ENCODE results near the gene SPINT1.

The SPINT1 gene

DNA sequence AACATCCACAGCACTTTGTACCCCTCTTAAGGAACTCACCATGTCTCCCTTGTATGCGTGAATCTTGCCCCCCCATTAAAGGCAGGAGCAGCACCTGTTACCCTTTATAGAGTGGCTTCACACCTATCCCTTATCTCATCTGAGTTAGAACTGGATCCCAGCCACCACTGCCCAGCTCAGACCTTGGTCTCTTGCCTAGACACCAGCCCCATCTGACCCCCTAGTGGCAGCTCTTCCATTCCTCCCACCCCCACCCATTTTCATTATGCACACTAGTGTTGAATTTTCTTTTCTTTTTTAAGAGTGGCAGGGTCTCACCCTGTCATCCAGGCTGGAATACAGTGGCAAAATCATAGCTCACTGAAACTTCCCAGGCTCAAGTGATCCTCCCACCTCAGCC, 40.2 kb upstream of the SPINT1 start:
- TF ChIP-seq, protein P1, sequence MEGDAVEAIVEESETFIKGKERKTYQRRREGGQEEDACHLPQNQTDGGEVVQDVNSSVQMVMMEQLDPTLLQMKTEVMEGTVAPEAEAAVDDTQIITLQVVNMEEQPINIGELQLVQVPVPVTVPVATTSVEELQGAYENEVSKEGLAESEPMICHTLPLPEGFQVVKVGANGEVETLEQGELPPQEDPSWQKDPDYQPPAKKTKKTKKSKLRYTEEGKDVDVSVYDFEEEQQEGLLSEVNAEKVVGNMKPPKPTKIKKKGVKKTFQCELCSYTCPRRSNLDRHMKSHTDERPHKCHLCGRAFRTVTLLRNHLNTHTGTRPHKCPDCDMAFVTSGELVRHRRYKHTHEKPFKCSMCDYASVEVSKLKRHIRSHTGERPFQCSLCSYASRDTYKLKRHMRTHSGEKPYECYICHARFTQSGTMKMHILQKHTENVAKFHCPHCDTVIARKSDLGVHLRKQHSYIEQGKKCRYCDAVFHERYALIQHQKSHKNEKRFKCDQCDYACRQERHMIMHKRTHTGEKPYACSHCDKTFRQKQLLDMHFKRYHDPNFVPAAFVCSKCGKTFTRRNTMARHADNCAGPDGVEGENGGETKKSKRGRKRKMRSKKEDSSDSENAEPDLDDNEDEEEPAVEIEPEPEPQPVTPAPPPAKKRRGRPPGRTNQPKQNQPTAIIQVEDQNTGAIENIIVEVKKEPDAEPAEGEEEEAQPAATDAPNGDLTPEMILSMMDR (IDR thresholded peaks at IDR 0.05; ENCODE audit: low read depth, low read length): no peak
- TF ChIP-seq, protein P2, sequence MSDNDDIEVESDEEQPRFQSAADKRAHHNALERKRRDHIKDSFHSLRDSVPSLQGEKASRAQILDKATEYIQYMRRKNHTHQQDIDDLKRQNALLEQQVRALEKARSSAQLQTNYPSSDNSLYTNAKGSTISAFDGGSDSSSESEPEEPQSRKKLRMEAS (IDR thresholded peaks at IDR 0.05; ENCODE audit: low read depth, low read length): no peak
- TF ChIP-seq POLR2A (IDR thresholded peaks at IDR 0.05; ENCODE audit: extremely low read depth, insufficient read length) (no peak), MYC (IDR thresholded peaks at IDR 0.05; ENCODE audit: low read depth, low read length) (no peak)
- no peak overlapping the region for H3K4me3 ChIP-seq (ENCODE audit: low read depth, low read length)
- DNase-seq (ENCODE audit: low read depth): no peak

DNA sequence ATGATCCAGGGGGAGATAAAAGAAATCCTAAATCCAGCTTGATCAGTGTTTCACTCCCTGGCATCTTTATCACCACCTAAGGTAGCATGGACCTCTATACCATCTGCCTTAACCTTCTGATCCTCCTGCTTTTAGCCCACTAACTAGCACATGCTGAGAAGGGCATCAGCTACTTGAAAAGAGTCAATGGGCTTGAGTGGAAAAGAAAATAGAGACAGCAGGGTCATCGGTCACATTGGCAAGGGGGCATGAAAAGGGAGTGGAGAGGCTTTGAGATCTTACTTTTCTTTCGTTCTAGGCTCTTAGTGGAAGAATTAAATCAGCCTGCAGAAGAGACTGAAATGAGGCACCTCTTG, 37.2 kb upstream of the SPINT1 start:
- no peak for TF ChIP-seq POLR2A (IDR thresholded peaks at IDR 0.05; ENCODE audit: extremely low read depth, insufficient read length)
- TF ChIP-seq, protein P1 (IDR thresholded peaks at IDR 0.05; ENCODE audit: low read depth, low read length): no peak
- no peak for TF ChIP-seq MYC (IDR thresholded peaks at IDR 0.05; ENCODE audit: low read depth, low read length)
- TF ChIP-seq, protein P2 (IDR thresholded peaks at IDR 0.05; ENCODE audit: low read depth, low read length): no peak; the same call in 1 of the 2 replicates
- H3K4me3 ChIP-seq (ENCODE audit: low read depth, low read length): peak overlapping the region; percentile 97
- no peak for DNase-seq (ENCODE audit: low read depth)

DNA sequence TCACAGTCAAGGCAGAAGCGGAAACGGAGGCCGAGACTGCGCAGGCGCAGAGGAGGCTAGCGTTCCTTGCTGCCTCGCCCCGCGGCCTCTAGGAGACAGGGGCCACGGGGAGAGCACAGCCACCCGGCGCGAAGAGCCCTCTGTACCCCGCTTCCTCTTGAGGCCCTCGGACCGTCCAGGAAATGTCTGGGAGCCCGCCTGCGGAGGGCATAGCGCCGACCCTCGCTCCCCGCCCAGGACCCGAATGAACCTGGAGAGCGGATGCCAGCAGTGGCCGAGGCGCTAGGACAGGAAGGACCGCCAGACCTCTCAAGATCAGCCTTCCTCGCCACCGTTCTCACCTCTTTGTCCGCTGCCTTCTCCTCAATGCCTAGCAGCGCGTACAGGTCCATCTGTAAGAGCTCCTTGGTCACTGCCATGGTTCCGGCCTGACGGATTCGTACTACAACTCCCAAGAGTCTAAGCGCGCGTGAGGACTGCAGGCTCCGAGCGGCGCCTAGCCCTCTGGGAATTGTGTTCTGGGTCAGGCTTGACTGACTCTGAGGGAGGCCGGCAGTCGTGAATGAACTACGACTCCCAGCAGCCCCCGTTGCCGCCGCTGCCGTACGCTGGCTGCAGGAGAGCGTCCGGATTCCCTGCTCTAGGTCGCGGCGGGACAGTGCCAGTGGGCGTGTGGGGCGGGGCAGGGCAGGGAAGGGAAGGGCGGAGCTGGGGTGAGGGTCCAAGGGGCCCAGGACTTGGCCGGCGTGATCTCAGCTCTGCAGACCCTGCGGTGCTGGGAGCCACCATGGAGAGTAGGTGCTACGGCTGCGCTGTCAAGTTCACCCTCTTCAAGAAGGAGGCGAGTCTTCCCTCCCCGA, 36.6 kb upstream of the SPINT1 start, which contains the start of the genes DNAJC17 and ZFYVE19:
DNAJC17 (minus strand) TSS at position 446 of the 860 bp plus-strand sequence; CDS start at position 419, 27 bp downstream.
ZFYVE19 (plus strand) TSS at position 62 of the 860 bp plus-strand sequence; CDS start at position 563, 501 bp downstream.
- peak within 1 kb of the TSS; percentile 97 for H3K4me3 ChIP-seq (ENCODE audit: low read depth, low read length)
- TF ChIP-seq, protein P1 (IDR thresholded peaks at IDR 0.05; ENCODE audit: low read depth, low read length): no peak
- TF ChIP-seq, protein P2 (IDR thresholded peaks at IDR 0.05; ENCODE audit: low read depth, low read length): peak; percentile 48; the same call in 1 of the 2 replicates
- TF ChIP-seq MYC (IDR thresholded peaks at IDR 0.05; ENCODE audit: low read depth, low read length): peak; percentile 87
- TF ChIP-seq POLR2A (IDR thresholded peaks at IDR 0.05; ENCODE audit: extremely low read depth, insufficient read length): peak; percentile 76
- DNase-seq (ENCODE audit: low read depth): peak; percentile 99

DNA sequence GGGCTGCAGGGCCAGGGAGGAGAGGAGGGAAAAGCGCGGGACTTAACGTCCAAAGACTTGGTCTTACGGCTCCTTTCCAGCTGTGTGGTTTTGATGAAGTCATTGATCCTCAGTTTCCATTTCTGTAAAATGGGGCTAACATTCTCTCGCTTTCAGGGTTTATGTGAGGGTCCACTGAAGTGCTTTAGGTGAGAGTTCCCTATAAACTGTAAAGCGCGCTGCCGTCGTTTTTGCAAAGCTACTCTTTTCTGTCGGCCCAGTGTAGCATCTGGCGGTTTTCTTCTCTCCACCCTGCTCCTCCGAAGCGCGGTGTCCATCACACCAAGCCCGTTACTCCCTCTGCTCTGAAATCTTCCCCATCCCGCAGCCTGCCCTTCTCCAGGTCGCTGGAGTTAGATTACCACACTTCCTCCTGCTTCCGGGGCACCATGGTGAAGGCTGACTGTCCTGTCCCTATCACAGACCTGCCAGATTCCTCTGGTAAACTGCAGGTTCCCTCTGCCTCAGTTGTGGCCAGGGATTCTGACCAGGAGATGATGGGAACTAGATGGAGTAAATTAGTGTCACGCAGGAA, 35.9 kb upstream of the SPINT1 start:
- H3K4me3 ChIP-seq (ENCODE audit: low read depth, low read length): peak overlapping the region; percentile 97
- peak; percentile 42 for DNase-seq (ENCODE audit: low read depth)
- TF ChIP-seq, protein P1 (IDR thresholded peaks at IDR 0.05; ENCODE audit: low read depth, low read length): no peak
- TF ChIP-seq, protein P2 (IDR thresholded peaks at IDR 0.05; ENCODE audit: low read depth, low read length): no peak
- TF ChIP-seq POLR2A (IDR thresholded peaks at IDR 0.05; ENCODE audit: extremely low read depth, insufficient read length): no peak

DNA sequence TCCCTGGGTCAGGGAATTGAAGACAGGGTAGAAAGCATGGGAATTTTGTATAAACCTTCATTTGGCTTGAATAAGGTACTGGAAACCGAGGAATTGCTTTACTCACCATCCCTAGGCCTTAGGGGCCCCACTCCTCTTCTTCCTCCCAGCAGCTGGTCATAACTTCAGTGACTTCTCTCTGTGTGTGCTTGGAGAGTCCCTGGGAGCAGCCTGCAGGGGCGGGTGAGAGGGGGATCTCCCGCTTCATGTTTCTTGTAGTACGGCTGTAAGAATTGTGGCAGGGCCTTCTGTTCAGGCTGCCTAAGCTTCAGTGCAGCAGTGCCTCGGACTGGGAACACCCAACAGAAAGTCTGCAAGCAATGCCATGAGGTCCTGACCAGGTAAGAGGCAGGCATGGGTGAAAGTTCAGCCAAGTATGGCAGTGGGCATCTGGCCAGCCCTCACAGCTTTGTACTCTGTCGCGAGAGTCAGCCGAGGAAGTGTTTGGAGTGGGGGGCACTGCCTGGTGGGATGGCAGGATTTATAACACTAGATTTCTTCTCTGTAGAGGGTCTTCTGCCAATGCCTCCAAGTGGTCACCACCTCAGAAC, 34.9 kb upstream of the SPINT1 start:
- TF ChIP-seq MYC (IDR thresholded peaks at IDR 0.05; ENCODE audit: low read depth, low read length) (no peak), POLR2A (IDR thresholded peaks at IDR 0.05; ENCODE audit: extremely low read depth, insufficient read length) (no peak)
- TF ChIP-seq, protein P2 (IDR thresholded peaks at IDR 0.05; ENCODE audit: low read depth, low read length): no peak
- TF ChIP-seq, protein P1 (IDR thresholded peaks at IDR 0.05; ENCODE audit: low read depth, low read length): no peak
- H3K4me3 ChIP-seq (ENCODE audit: low read depth, low read length): no peak overlapping the region
- DNase-seq (ENCODE audit: low read depth): no peak

All from NB4 (cell line).